Left ventricle myocardium inferior (tissue), 1 donor: ENCODE data around the gene FLRT3. TPM values are rescaled to one million over a fixed set of nuclear protein-coding genes. Genes with fewer than 3 reads are reported as not detected.

Experiments
- DNase-seq: peaks from one replicate; pipeline ENCODE4 v3.0.0-alpha.2; 2020
- H3K27ac ChIP-seq: fragments of 200-600 bp; replicated peaks from 2 replicates; pipeline ENCODE4 v1.8.0; 2021
- H3K27me3 ChIP-seq: fragments of 200-600 bp; 2 replicates; pipeline ENCODE4 v1.8.0; 2021; ENCODE audit warnings: low read depth
- H3K36me3 ChIP-seq: fragments of 200-600 bp; 2 replicates; pipeline ENCODE4 v1.8.0; 2021
- H3K4me1 ChIP-seq: fragments of 200-600 bp; 2 replicates; pipeline ENCODE4 v1.8.0; 2021
- H3K4me3 ChIP-seq: fragments of 200-600 bp; 2 replicates; pipeline ENCODE4 v1.8.0; 2021; ENCODE audit warnings: mild to moderate bottlenecking, moderate library complexity
- H3K9me3 ChIP-seq: fragments of 200-600 bp; replicated peaks from 2 replicates; pipeline ENCODE4 v1.8.0; 2021
- intact Hi-C: fragments of 100-400 bp; cut with micrococcal nuclease; formaldehyde crosslinking; loops from one replicate; pipeline ENCODE4 v1.11.0; 2022
- total RNA-seq: library from RNA; stranded (reverse); fragmentation: NEBNext Ultra II Directional; extraction: Animal tissue kit (Norgen Biotek cat#: 25700); gene quantifications from one replicate; pipeline ENCODE4 v1.2.1, GENCODE V29; 2021
- TF ChIP-seq, protein P1 (sequence below): fragments of 200-600 bp; IDR thresholded peaks from 2 replicates; pipeline ENCODE4 v1.8.0; 2021; ENCODE audit warnings: antibody characterized with exemption, mild to moderate bottlenecking, borderline replicate concordance
- donor health status: DM: no; HTN: yes; CAD: no; lungs with severe emphysema.

The FLRT3 gene
- total RNA-seq, 1 donor from 2014 or later: 0.05 TPM

DNA sequence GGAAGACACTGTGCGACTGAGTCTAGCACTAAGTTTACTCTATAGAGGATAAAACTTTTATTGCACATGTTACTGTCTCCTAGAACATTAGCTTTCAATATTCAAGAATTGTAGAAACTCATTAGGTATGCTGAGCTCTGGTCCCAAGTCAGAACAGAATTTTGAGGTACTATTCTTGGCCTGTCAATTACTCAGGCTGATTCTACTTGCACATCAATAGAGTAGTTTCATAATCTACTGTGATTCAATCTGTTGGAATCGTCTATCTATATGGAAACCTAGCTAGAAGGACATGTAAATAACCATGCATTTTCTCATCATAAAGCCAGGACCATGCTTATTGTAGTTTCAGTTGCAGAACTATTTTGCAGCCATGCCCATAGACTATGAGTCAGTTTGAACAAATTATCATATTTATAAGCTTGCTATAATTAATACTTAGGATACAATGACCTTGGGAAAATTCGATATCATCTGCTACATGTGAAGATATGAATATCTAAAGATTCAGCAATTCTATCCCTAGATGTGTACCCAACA is 41.6 kb downstream of the FLRT3 start:
- Histone ChIP-seq H3K4me3 (no peak overlapping the region), H3K9me3 (no peaks in the 10 kb centered on the region), H3K4me1 (no peaks in the 10 kb centered on the region), H3K27me3 (no peaks in the 10 kb centered on the region), H3K36me3 (no peaks in the 10 kb centered on the region), H3K27ac (no peak overlapping the region)
- intact Hi-C loops: no loop called here
- TF ChIP-seq, protein P1, sequence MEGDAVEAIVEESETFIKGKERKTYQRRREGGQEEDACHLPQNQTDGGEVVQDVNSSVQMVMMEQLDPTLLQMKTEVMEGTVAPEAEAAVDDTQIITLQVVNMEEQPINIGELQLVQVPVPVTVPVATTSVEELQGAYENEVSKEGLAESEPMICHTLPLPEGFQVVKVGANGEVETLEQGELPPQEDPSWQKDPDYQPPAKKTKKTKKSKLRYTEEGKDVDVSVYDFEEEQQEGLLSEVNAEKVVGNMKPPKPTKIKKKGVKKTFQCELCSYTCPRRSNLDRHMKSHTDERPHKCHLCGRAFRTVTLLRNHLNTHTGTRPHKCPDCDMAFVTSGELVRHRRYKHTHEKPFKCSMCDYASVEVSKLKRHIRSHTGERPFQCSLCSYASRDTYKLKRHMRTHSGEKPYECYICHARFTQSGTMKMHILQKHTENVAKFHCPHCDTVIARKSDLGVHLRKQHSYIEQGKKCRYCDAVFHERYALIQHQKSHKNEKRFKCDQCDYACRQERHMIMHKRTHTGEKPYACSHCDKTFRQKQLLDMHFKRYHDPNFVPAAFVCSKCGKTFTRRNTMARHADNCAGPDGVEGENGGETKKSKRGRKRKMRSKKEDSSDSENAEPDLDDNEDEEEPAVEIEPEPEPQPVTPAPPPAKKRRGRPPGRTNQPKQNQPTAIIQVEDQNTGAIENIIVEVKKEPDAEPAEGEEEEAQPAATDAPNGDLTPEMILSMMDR: no peak
- no peak for DNase-seq

DNA sequence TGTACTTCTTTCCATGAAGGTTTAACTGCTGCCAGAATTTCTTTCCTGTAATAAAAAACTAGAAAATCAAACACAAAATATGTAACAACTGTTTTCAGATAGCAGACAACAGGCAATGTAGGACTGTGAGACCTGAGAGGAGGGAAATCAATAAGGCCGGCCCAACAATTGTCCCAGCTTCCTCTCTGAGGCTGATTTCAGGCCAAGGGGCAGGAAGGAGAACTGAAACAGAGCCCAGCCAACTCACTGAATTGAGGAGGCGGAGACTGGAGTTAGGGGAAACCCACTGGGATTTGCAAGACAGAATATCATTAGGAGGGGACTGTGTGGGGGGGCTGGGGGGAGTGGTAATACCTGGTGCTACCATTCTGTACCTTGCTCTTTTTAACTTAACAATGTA is 42.2 kb downstream of the FLRT3 start:
- Histone ChIP-seq H3K4me3 (no peak overlapping the region), H3K27ac (no peak overlapping the region), H3K4me1 (no peaks in the 10 kb centered on the region), H3K27me3 (no peaks in the 10 kb centered on the region), H3K9me3 (no peaks in the 10 kb centered on the region), H3K36me3 (no peaks in the 10 kb centered on the region)
- TF ChIP-seq, protein P1: no peak
- intact Hi-C loops: no loop called here
- no peak for DNase-seq

DNA sequence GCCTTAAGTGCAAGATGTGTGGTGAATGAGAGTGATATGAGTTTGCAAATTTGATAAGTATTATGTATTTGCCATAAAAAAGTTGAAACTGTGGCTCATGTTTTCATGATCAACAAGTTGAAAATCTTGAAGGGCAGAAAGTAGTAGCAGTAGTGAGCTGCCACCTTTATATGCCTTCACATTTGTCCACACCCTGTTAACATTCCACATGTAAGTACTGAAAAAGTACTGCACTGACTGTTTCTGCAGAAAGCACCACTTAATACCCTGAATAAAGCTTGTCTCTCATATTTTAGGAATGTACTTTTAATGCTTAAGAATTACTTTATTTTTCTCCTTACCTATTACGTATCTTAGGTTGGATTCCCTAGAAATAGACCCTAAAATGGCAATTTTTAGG is 45.9 kb downstream of the FLRT3 start:
- no peak for DNase-seq
- Histone ChIP-seq H3K27ac (no peak overlapping the region), H3K9me3 (no peaks in the 10 kb centered on the region), H3K27me3 (no peaks in the 10 kb centered on the region), H3K4me1 (no peaks in the 10 kb centered on the region), H3K36me3 (no peaks in the 10 kb centered on the region), H3K4me3 (no peak overlapping the region)
- intact Hi-C loops: no loop called here
- TF ChIP-seq, protein P1: no peak

DNA sequence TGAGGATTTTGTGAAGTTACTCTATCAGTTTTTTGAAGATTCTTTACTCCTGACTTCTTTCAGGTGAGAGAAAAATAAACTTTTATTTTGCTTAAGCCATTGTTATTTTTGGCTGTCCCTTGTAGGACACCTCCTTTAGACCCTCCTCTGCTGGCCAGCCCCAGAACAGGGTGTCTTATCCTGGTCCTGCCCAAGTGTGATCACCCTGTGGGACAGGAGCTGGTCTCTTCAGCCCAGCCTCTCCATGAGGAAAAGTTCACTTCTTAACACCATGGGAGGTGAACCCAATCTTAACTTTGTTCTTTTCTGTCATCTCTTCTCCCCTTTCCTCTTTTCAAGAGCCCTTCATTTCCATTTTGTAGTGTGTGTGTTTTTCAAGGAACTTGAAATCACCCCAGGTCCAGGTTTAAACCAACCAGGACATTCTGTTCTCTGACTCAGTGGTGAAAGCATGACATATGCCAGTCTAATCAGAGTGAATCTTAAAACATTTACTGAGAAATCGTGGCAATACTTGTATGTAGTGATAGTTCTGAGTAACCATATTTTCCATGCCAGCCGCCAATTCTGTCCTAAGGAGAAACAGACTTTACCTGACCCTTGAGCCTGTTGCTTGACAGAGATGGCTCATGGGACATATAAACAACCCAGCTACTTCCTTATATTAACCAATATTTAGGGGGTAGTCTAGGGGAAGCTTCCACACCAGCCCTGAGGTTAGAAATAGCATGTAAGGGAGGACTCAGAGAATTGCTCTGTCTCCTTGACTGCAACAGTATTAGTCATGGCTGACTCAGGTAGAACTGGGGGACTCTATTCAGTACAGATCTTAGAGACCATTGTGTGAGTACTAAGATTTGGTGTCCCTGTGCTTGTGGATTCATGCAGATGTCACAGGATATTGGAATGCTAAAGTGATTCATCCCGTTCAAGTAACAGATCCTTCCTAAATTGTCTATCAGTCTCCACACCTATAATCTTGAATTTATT is 48.8 kb downstream of the FLRT3 start:
- H3K27ac ChIP-seq: no peak overlapping the region
- intact Hi-C loops: no loop called here
- TF ChIP-seq, protein P1: no peak
- no peak overlapping the region for H3K4me3 ChIP-seq
- H3K27me3 ChIP-seq: no peaks in the 10 kb centered on the region
- no peaks in the 10 kb centered on the region for H3K4me1 ChIP-seq
- DNase-seq: no peak
- no peaks in the 10 kb centered on the region for H3K36me3 ChIP-seq
- no peaks in the 10 kb centered on the region for H3K9me3 ChIP-seq

DNA sequence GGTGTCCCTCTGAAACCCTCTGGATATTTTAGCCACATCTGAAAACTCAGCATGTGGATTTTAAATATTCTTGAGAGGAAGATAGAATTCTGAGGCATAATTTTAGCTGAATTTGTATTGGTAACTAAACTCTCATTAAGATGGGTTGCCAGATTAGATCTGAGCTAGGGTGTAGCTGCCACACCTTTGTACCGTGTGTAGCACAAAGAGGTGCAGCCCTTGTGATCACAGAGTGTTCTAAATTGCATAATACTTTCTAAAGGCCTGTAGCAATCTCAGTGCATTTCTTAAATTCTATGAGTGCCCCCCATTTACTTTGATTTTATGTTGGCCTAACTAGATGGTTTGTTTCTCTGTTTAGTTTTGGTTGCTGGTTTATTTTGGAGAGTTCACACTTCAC is 53.0 kb downstream of the FLRT3 start:
- no peaks in the 10 kb centered on the region for H3K36me3 ChIP-seq
- TF ChIP-seq, protein P1: no peak
- no peak for DNase-seq
- H3K9me3 ChIP-seq: no peaks in the 10 kb centered on the region
- H3K4me1 ChIP-seq: no peaks in the 10 kb centered on the region
- no peak overlapping the region for H3K27ac ChIP-seq
- intact Hi-C loops: no loop called here
- no peaks in the 10 kb centered on the region for H3K27me3 ChIP-seq
- H3K4me3 ChIP-seq: no peak overlapping the region
